DMS79 treated with DMSO at 0.1 percent for 48 hours (cell line): ENCODE measurements around the gene USP17L15.
"Not testable (repeated sequence)": the region's sequence is repeated elsewhere in the genome, so short reads cannot be mapped to it uniquely, and the experiment has no call there.

Source experiments
- DNase-seq: peaks from one replicate; lab custom pipeline; 2025; lab: John Stamatoyannopoulos, UW

The USP17L15 gene

GRCh38 chr4:9234085-9234484 lies at the start of gene USP17L15:
Gene USP17L15 (plus strand): TSS chr4:9234385. CDS start chr4:9234385, 0 bp downstream.
- not testable (repeated sequence) for DNase-seq

GRCh38 chr4:9210357-9210756 lies 23.8 kb upstream of the USP17L15 start, which contains the start of gene USP17L10:
Gene USP17L10 (plus strand): TSS chr4:9210657. CDS start chr4:9210657, 0 bp downstream.
- not testable (repeated sequence) for DNase-seq

GRCh38 chr4:9214701-9215100 lies 19.5 kb upstream of the USP17L15 start:
- not testable (repeated sequence) for DNase-seq

- not testable (repeated sequence) for DNase-seq
Measured at GRCh38 chr4:9215105-9215504, 19.1 kb upstream of the USP17L15 start, which contains the start of gene USP17L11. Gene USP17L11 (plus strand): TSS chr4:9215405. CDS start chr4:9215405, 0 bp downstream.

GRCh38 chr4:9219852-9220251 lies 14.3 kb upstream of the USP17L15 start, which contains the start of gene USP17L12:
Gene USP17L12 (plus strand): TSS chr4:9220152. CDS start chr4:9220152, 0 bp downstream.
- not testable (repeated sequence) for DNase-seq

- DNase-seq = not testable (repeated sequence)
Measured at GRCh38 chr4:9224596-9224995, 9.6 kb upstream of the USP17L15 start, which contains the start of gene USP17L13. Gene USP17L13 (plus strand): TSS chr4:9224896. CDS start chr4:9224896, 0 bp downstream.

- DNase-seq = not testable (repeated sequence)
Measured at GRCh38 chr4:9230249-9230648, 3.9 kb upstream of the USP17L15 start.

- not testable (repeated sequence) for DNase-seq
Measured at GRCh38 chr4:9238461-9238860, 4.3 kb downstream of the USP17L15 start.

GRCh38 chr4:9243579-9243978 lies 9.4 kb downstream of the USP17L15 start, which contains the start of gene USP17L17:
Gene USP17L17 (plus strand): TSS chr4:9243879. CDS start chr4:9243879, 0 bp downstream.
- DNase-seq = not testable (repeated sequence)

- DNase-seq = not testable (repeated sequence)
Measured at GRCh38 chr4:9247953-9248680, 13.9 kb downstream of the USP17L15 start, which contains the start of gene USP17L18. Gene USP17L18 (plus strand): TSS chr4:9248630. CDS start chr4:9248630, 0 bp downstream.

GRCh38 chr4:9253078-9253477 lies 18.9 kb downstream of the USP17L15 start, which contains the start of gene USP17L19:
Gene USP17L19 (plus strand): TSS chr4:9253378. CDS start chr4:9253378, 0 bp downstream.
- DNase-seq = not testable (repeated sequence)

GRCh38 chr4:9257824-9258223 lies 23.6 kb downstream of the USP17L15 start, which contains the start of gene USP17L20:
Gene USP17L20 (plus strand): TSS chr4:9258124. CDS start chr4:9258124, 0 bp downstream.
- DNase-seq = not testable (repeated sequence)

GRCh38 chr4:9262572-9262971 lies 28.4 kb downstream of the USP17L15 start, which contains the start of gene USP17L21:
Gene USP17L21 (plus strand): TSS chr4:9262872. CDS start chr4:9262872, 0 bp downstream.
- not testable (repeated sequence) for DNase-seq

- not testable (repeated sequence) for DNase-seq
Measured at GRCh38 chr4:9267319-9267718, 33.1 kb downstream of the USP17L15 start, which contains the start of gene USP17L22. Gene USP17L22 (plus strand): TSS chr4:9267619. CDS start chr4:9267619, 0 bp downstream.

GRCh38 chr4:9271719-9272118 lies 37.5 kb downstream of the USP17L15 start:
- not testable (repeated sequence) for DNase-seq
